Dermis microvascular lymphatic vessel endothelial cell (primary cell): Measurements from ENCODE around the gene DOHH. TPM values are rescaled to one million over a fixed set of nuclear protein-coding genes. Genes with fewer than 3 reads are reported as not detected.
"Not testable (repeated sequence)": the region's sequence is repeated elsewhere in the genome, so short reads cannot be mapped to it uniquely, and the experiment has no call there.

Experiments
- DNase-seq, 2 donors: peaks; one replicate each; pipeline versions ENCODE4 v3.0.0 to v3.0.0-alpha.2; 2010; ENCODE audit warnings: low read depth in 2 of 2
- total RNA-seq: library from RNA; depleted of rRNA; stranded (reverse); fragments of >200 nt; gene quantifications from 2 replicates; pipeline ENCODE4 v1.2.1, GENCODE V29; 2014

Gene DOHH
- total RNA-seq, 1 donor from 2014 or later: 8.6 TPM

DNA sequence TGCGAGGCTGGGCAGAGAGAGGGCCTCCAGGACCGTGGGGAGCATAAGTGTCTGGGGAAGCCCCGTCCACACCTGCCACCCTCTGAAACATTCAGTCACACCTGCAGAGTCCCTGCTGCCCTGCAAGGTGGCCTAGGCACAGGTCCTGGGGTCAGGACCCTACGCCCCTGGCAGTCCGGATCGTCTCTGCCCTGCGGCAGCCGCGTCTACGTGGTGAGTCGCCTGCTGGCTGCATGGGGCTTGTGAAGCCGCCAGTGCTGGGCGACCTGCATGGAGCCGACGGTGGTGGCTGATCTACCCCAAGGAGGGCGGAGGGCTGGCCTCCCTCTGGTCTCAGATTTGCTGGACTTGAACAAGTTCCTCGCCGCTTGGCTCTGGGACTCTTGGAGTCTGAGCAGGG lies 18.7 kb upstream of the DOHH start:
- DNase-seq: no peak

DNA sequence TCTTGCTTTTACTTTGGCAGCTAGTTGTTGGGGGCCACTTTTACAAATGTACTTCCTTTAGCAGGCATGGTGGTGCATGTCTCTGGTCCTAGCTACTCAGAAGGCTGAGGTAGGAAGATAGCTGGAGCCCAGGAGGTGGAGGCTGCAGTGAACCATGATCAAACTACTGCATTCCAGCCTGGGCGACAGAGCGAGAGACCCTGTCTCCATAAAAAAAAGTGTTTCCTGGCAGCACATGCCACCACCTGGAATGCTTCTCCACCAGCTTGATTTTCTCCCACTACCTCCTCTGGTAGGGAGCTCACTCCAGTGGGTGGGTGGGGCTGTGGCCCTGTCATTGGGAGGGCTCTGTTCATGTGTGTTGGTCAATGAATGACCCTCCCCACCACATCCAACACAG lies 18.2 kb upstream of the DOHH start:
- DNase-seq: no peak

DNA sequence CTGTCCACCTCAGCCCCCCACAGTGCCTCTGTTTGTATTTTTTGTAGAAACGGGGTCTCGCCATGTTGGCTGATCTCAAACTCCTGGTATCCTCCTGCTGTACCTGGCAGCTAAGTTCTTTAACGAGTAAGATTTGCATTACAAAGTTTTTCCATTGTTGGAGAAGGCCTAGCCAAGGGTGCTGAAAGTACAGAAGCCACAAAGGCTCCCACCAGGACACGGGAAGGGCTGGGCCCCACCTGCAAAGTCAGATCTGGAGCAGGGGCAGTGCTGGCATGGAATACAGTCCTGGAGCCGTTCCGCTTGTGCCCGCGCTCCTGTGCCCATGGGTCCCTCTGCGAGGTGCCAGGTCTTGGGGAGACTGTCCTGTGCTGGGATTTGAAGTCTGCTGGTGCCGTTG lies 17.8 kb upstream of the DOHH start:
- no peak for DNase-seq

DNA sequence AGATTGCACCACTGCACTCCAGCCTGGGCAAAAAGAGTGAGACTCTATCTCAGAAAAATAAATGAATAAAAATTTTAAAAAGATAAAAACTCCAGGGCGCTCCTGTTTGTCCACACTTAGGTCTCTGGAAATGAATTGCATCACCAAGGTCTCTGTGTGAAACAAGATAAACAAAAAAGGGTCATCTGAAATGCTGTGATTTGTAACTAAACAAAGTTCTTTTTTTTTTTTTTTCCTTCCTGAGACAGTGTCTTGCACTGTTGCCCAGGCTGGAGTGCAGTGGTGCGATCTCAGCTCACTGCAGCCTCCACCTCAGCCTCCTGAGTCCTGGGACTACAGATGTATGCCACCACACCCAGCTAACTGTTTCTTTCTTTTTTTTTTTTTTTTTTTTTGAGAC lies 17.2 kb upstream of the DOHH start:
- no peak for DNase-seq

DNA sequence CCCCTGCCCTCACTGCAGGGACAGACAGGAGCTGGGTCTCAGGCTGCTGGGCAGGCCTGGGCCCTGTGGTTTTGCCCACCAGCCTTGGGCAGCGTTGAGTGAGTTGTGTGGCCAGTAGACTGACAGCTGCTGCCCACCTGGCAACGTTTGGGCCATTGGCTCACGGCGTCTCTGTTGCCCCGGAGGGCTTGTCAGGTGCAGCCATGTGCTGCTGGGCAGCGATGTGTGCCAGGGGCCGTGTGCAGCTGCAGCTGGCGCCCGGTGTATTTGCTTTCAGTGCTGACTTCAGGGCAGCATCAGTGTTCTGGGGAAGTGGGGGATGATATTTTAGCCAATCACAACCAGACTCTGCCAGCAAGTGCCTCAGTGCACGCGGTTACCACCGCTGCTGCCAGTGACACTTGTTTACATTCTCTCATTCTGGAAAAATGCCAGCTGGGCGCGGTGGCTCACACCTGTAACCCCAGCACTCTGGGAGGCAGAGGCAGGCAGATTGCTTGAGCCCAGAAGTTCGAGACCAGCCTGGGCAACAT lies 16.3 kb upstream of the DOHH start:
- peak; percentile 12 to 44 for DNase-seq

DNA sequence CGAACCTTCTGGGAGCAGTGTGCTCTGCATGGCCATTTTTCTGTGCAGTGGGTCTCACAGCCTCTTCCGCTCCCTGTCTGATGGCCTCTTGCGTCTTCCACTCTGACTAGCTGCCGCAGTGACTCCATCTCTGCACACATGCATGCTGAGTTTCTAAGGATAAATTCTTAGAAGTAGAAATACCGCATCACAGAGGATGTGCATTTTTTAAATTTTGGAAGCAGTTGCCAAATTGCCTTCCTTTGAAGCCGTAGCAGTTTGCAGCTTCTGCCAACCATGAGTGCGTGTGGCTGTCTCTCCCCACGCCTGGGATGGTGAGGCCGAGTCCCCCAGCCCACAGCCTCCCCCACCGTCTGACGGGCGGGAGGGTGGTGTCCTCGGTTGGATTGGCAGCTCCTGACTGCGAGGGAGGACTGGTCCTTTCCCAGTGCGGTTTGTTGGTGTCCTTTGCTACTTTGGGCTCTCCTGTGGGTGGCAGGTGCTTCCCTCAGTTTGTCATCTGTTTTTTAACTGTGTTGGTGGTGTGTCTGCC lies 15.5 kb upstream of the DOHH start:
- no peak for DNase-seq

DNA sequence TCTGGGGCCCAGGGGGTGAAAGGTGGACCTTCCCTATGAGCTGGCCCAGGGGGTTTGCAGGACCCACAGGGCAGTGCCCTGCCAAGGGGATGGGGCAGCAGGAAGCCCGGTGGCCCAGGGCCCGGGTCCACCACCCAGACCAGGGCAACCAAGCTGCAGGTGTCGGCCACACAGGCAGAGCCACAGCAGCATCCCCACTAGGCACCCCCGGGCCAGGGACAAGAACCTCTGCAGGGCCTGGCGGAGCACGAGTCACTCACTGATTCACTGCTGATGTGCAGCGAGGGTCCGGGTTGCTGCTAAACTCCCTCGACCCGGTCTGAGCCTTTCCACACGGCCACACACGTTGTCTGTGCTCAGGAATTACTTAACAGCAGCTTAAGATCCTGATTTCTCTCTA lies 14.5 kb upstream of the DOHH start:
- no peak for DNase-seq

DNA sequence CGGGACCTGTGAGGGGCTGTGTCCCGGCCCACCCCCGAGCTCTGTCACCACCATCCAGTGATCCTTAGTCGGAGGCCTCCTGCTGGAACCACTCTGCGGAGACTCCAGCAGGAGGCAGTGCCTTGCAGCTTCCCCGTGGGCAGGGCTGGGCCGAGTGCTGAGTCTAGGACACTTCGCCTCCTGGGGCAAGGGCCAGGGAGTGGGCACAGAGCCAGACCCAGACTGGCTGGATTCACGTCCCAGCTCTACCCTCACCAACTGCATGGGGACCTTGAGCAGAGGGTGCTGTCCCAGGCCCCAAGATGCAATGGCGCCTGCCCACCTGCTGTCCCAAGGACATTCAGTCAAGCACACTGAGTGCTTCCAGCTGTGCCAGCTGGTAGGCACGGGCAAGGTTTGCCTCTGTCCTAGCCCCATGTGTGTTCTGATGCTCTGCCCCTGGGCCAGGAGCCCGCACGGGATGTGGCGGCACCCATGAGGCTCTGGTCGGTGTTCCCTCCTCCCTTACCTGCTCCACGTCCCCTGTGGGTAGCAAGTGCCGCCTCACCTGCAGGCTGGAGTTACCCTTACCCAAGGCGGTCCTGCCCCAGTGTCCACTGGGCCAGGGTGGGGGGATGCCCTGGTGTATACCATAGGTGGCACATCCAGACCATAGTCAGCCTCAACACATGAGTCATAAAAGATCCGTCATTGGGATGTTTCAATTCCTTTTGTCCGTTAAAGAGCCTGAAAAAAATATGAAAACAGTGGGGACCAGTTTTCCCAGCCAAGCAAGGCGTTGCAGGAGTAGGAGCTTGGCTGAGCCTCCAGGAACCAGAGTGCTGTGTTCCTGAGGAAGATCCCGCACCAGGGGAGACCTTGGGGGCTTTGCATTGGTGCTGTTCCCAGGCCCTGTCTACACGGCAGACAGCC lies 13.0 kb upstream of the DOHH start:
- DNase-seq: no peak

DNA sequence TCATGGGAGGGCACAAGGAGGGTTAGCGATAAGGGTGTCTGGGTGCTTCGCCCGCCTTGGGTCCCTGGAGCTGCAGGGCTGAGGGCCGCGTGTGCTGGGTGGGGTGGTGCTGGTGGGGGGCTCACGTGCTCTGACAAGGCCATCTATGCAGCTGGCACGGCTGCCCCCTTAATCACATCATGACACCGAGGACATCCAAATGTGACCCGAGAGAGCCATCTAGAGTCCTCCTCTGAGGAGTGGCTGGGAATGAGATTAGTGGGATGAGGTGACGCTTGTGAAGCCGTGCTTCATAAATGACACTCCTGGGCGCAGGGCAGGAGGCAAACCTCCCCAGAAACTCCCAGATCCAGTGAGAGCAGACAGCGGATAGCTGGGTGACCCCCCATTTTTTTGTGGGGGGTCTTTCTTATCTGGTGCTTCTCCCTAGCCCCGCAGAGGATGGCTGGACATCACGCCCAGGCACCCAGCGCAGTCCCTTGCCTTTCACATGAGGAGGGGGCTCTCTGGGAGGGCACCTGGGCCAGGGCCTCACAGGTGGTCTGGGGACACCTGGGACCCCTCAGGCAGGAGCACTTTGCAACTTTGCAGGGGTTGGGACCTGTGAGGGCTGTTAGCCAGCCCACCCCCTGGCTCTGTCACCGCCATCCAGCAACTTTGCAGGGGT lies 12.2 kb upstream of the DOHH start:
- no peak for DNase-seq

DNA sequence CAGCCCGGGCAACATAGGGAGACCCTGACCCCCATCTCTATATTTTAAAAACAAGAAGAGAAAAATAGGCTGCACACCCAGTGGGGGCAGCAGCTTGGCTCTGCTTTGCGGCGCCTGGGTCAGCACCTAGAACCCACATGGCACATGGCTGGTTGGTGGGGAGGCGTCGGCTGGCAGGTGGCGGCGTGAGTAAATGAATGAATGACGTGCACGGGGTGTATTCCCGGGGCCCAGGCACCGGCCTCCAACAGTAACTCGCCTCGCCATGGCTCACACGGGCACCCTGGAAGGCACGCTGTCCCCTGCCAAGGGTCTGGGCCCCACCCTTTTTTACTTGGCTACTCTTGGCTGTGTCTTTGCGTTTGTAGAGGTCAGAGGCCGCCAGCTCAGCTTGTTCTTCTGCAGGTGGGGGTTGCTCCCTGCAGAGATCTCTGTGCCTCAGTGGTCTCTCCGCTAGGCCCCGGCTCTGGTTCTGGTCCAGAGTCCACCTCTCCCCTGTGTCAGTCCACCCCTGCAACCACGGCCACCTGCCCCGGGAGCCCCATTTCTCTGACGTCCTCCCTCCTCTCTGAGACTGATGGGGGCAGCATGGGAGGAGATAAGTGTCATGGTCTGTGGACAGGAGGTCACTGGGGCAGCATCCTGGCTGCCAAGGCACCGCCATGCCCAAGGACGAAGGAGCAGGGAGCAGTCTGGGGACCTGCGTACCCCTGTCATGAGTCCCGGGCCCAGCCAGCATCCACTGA lies 11.2 kb upstream of the DOHH start:
- no peak for DNase-seq

DNA sequence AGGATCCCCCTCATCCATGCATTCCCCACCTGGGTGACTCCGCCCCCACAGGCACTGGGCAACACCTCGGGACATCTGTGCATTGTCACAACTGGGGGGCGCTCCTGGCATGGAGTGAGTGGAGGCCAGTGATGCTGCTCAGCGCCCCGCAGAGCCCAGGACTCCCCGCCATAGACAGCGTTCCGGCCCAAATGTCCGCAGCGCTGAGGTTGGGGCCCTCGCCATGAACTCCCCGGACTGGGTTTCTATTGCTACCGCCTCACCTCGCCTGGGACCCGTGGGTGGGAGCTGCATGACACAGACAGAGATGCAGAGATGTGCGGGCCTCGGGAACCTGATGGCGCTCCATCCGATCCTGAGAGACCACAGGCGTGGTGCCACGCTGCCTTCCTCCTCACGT lies 10.3 kb upstream of the DOHH start:
- no peak for DNase-seq

DNA sequence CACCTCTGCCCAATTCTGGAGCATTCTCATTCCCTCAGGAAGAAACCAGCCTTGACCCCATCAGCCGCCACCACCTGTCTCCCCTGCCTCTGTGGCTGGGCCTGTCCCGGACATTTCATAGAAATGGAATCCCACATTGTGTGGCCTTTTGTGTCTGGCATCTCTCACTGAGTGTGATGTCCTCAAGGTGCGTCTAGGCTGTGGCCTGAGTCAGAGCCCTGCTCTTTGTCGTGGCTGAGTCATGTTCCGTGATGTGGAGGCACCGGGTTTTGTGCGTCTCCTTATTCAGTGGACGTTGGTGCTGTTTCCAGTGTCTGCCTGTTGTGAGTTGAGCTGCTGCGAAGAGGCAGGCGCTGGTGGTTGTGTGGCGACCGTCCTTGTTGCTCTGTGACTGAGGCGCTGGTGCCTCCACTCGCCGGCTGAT lies 9.1 kb upstream of the DOHH start:
- DNase-seq: peak in 1 of 2 donors; percentile 57

DNA sequence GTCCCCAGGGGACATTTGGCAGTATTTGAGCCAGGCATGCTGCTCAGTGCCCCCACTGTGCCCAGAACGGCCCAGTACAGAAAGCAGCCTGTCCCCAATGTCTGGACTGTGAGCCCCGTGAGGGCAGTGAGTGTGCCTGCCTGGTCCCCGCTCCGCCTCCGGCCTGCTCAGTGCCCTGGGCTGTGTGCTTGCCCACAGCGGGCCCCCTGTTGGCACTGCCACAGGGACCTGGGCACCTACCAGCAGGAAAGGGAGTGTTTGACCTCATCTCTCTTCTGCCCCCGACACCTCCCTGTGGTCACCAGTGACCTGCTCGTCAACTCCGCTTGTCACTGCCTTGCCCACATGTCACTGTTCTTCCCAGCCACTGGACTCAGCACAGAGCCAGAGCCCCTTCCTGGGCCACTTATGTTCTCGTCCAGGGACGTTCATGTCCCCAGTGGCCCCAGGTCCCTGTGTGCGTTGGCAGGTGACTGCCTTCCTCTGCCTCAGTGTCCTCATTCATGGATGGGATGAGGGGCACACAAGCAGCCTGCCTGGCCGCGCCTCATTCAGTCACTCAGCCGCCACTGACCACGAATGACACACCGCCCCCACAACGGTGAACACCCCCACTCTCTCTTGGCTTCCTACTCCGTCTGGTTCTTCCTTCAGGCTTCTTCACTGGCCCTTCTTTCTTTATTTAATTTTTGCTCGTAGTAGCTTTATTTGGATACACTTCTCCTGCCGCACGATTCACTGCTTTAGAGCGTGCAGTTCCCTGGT lies 8.5 kb upstream of the DOHH start:
- no peak for DNase-seq

DNA sequence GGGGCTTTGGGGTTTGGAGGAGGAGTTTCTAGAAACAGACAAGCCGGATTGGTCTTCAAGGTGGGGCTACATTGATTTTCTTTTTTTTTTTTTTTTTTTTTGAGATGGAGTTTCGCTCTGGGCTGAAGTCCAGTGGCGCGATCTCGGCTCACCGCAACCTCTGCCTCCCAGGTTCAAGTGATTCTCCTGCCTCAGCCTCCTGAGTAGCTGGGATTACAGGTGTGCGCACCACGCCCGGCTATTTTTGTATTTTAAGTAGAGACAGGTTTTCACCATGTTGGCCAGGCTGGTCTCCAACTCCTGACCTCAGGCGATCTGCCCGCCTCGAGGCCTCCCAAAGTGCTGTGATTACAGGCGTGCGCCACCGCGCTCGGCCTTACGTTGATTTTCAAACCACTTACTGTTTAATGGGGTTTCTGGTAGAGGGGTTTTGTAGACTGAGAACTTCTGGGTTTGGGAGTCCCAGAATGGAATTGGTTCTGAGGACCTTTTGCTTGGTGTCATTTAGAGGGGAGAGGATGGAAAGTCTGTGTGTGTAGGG lies 7.7 kb upstream of the DOHH start:
- not testable (repeated sequence) for DNase-seq

DNA sequence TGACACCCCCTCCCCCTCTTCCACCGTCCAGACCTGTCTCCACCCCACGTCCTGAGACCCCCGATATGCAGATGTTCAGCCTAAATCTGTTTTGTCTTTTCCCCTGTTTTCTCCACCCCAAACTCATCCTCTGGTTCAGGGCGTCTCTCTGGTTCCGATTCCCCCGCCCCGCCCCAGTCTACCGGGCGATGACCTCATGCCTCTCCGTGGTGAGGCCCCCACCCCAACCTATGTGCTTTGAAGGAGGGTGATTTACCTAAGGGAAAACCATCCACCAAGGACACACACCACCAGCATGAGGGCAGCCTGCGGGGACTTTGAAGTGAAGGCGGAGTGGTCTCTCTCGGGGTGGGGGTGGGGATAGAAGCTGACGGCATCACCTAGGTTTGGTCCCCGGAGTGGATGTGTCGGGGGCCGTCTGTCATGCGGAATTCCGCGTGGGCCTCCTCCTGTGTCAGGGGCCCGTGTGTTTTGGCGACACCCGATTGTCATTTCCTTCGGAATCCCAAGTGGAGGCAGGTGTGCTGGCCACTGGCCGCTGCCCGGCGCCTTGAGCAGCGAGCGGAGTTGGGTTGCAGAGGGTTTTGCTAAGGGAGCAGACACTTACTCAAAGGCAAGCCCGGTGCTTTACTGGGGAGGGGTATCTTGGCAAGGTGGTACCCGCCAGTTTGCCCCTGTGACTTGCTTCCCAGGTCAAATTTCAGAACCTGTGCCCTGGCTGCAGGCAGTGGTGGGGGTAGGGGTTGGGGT lies 7.1 kb upstream of the DOHH start:
- DNase-seq: peak in 1 of 2 donors; percentile 25

DNA sequence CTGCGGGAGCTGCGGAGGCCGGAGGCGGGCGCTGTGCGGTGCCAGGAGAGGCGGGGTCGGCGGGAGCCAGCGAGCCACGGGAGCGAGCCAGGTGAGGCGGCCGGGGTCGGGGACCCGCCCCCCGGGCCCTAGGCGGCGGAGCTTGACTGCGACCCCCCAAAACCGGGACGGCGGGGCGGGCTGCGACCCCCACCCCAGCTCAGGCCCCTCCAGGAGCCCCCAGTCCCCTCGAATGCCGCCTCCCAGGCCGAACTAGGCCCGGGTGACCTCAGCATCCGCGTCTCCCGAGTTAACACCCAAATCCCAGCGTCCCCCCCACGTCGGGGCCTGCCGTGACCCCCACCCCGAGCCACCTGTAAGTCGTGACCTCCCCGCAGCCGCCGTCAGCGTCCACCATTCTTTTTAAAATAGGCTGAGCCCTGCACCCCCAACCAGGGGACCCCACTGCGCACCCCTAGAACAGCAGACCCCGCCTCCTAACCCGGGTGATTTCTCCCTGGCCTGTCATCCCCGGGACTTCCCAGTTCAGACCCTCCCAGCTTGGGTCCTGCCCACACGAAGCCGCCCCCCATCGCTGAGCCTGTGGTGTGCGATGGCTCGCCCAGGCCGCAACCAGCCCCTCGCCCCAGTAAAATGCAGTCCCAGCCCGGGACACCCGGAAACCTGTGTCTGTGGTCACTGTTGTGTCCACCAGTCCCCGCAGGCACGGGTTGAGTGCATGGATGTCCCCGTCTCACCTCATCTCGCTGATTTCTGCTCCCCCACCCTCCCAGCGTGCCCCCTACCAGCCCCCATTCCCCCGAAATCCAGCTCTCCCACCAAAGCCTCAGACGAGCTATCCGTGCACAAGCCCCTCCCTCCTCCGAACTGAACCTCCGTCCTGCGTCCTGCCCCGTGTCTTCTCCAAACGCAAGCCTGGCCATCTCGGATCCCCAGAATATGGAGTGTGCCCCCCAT lies 6.2 kb upstream of the DOHH start:
- DNase-seq: peak in 1 of 2 donors; percentile 35

DNA sequence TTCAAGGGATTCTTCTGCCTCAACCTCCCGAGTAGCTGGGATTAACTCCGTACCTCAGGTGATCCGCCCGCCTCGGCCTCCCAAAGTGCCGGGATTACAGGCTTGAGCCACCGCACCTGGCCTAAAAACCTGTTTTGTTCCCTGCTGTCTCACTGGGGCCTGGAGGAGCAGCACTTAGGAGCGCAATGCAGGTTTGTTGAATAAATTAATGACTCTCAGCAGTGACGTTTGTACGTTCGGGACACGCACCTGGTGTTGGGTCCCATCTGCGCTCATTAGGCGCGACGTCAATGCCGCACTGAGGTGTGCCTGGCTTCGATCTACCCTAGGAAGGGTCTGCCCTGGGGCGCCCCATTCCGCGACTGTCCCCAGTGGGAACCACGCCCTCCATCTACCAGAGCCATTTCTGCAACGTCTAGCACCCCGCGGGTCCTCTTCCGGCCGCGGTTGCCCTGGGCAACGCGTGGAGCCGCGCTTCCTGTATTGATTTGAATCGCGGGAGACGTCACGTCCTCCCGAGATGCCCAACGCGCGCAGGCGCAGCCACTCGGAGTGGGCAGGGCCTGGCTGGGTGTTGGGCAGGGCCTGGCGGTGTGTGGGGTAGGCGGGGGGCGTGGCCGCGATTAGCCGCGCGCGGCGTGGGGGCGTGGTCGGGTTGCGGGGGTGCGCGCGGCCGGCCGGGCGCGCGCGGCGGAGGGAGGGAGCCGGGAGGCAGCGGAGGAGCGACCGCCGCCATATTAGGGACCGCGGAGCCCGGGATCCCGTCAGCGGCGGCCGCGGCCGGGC lies 5.3 kb upstream of the DOHH start, which contains the start of gene FZR1:
Gene FZR1, plus strand, starts transcription at position 714 of the 786 bp plus-strand sequence. CDS start 16,679 bp downstream, outside the sequence.
- peak; percentile 96 to 98 for DNase-seq

DNA sequence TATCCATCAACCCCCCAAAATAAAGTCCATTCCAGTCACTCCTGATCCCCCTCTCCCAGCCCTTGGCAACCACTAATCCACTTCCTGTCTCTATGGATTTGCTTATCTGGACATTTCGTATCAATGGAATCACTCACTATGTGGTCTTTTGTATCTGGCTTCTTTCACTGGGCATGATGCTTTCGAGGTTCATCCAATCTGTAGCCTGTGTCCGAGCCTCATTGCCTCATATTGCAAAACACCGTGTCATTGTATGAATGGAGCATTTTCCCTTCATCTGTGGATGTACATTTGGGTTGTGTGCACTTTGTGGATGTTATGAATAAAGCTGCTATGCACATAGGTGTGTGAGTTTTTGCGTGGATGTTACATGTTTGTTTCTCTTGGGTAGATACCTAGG lies 4.3 kb upstream of the DOHH start:
- no peak for DNase-seq
